Measurements from ENCODE around the gene MYO1E.
"Not testable (repeated sequence)": the region's sequence is repeated elsewhere in the genome, so short reads cannot be mapped to it uniquely, and the experiment has no call there.

Gene MYO1E

DNA sequence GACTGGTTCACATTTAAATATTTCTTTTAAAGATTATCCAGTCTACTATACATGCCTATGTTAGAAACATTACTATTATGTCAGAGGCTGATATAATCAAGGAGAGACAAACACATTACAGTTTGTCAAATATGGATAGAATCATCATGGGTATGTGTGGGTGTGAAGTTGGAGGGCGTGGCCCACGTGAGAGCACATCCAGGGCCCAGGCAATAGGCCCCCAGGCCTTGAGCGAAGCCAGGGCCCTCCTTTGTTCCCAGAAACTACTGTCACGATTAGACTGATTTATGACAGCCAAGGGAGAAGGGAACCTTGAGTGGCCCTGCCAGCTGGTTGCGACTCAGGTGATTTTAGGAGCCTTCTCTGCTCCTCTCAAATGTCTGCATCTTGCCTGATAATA is 193.0 kb downstream of the MYO1E start:
- no peak for DNase-seq

DNA sequence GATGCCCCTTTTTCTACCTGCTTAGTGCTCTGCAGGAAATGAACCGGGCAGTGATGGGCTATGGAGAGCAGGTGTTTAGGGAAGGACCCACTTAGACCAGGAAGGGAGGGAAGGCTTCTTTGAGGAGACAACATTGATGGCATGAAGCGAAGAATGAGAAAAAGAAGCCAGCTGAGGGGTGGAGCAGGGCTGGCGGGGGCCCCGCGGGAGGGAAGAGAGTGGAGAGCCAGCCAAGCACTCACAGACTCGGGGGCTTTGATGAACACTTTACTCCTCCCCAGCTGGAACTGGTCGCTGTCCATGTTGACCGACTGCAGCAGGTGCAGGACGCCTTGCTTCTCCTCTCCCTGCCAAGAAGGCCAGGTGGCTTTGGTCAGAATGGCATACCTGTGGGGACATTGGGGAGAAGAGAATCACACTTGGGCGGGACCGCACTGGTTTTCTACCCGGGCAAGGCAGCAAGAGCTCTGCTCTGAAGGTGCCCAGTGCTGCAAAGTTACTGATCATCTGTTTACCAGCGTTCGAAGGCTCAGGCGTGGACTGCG is 194.4 kb downstream of the MYO1E start:
- no peak for DNase-seq

DNA sequence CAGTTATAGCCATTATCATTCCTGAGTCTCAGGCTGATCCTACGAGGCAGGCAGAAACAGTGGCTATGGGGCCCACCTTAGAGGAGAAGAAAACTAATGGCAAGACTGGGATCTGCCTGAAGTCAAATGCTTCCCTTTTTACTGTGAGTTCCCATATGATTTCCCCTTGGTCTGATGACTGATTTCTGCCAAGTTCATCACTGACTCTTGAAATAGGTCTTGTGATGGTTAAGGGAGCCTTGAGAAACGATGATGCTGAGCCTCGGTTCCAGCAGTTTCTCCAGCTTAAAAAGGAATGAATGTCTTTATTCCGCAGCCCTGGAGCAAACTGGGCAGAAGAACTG is 195.4 kb downstream of the MYO1E start:
- no peak for DNase-seq

DNA sequence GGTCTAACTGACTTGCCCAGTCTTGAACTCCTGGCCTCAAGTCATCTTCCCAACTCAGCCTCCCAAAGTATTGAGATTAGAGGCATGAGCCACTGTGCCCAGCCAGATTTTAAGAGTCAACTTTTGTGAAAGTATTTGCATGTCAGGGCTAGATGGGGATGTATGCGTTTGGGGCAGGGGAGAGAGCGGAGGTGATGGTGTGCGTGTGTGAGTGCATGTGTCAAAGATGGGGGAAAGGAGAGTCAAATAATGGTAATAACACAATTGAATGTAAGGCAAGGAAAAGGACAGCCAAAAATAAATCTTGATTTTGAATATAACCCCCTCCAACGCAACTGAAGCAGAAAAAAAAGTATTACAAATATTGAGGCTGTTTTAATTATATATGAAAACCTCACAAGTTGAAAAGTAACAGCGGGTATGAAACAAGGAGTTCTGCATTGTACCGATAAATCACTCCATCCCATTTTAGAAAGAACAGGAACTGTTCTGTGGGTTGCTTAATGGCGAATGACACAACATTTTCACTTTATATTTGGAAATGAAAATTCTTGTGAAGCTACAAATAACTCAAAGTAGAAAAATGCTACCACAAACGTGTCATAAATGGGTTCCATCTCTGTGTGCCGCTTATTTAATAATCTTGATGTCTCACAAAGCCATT is 195.9 kb downstream of the MYO1E start:
- DNase-seq, result no peak

DNA sequence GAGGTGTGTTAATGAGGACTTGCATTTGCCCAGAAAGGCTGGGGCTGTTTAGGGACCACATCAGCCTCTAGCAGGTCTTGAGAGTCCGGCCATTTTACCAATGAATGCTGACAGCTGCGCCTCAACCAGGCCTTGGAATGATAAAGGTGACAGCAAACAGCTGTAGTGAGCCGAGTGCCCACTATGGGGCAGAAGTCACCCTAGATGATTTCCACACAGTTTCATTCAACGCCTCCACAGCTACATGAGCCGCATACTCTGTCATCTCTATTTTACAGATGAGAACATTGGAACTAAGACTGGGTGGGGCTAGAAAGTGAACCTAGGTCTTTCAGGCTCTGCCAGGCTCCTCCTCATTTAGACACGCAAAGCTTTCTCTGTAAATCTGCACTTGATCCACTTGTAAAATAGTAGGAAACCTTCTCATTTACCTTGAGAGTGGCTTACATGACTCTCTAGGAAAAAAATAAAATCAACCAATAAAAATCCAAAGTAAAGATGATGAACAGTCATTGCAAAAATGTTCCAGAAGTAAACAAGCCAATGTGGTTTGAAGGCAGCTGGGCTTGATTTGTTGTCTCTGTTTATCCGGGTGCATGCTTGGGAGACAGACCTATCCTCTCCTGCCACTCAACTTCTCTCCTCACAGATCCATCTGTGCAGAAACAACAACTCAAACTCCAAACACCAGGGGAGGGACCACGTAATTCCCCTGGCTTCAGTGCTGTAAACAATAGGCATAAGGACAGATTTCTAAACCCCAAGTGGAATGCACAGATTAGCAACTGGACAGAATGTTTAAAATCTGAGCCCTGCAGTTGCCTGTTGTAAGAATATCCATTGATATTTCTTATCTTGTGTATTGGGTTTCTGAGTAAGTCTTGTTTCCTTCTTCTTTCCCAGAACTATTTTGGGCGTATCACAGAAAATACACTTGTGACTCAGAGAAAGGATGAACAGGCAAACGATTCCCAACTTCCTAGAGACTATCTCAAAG is 197.5 kb downstream of the MYO1E start:
- DNase-seq, result no peak

DNA sequence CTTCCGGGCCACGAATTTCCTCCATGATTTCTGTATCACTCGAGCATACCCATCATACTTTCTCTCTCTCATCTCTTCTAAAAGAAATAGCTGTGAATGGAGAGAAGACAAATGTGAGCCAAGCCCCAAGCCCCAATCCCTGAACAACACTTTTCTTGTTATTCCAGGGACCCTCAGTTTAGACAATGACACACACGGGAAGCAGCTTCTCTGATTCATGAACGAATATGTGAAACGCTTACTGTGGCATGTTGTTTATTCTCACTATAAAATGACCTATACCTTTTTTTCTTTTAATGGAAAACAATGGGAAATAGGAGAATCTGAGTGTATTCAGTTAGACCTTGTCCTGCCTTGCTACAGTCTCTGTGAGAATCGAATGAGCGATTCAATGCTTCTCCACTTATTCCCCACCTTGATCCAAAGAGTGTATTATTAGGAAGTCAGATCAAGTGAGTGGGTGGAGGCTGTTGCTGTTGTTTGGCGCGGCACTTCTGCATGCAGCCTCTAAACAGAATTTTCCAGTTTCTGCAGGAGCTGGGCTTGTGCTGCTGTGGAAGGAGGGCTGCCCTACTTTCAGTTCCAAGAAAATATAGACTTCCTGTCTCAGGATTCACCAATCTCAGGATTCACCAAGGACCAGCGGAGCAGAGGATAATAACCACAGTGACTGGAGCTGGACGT is 198.4 kb downstream of the MYO1E start:
- no peak for DNase-seq

DNA sequence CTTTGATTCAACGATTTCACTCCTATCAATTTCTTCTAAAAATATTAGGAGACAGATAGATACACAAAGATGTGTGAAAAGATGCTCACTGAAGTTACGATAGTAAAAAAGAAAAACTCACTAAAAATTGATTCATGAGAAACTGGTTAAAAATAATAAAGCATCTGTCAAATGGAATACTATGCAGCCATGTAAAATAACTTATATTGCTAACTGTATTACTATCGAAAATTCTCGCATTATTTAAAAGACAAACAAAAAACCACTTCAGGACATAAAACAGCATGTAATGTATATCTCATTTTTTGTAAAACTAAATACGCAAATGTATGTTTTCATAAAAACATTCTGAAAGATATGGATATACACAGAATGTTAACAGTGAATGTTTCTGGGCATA is 199.5 kb downstream of the MYO1E start:
- no peak for DNase-seq

DNA sequence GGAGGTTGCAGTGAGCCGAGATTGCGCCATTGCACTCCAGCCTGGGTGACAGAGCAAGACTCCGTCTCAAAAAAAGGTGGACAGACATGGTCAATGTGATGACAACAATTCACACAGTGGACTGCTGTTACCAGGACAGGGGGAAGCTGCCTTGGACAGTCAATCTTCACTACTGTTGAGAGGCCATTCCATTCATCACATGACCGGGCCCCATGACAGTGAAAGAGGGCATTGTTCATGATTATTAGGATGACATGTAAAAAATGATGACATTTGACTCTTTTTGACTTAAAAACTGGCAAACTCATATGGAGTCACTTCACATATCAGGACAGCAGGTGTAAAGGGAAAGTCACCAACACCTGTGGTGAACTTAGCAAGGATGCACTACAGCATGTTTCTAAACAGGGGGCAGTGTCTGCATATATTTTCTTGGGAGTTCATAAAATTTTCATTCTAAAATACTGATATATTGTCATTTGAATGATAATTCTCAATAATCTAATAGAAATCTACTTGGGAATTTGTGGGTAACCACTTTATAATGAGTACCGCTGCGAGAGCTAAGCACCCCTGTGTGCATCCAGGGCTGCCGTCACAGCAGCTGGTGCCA is 200.3 kb downstream of the MYO1E start:
- DNase-seq, result no peak

DNA sequence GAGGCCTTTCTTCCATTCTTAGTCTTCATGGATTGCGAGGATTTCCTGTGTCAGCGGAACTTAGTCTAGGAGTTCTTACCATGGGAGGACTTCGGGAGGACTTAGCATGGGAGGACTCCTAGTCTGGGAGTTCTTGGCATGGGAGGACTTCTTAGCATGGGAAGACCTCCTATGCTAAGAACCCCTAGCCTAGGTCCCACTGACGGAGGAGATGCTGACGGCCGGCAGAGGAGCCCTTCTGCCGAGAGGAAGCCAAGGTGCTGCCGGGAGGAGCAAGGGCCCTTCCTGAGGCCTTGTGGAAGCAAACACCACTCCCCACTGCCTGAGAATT is 201.6 kb downstream of the MYO1E start:
- no peak for DNase-seq

DNA sequence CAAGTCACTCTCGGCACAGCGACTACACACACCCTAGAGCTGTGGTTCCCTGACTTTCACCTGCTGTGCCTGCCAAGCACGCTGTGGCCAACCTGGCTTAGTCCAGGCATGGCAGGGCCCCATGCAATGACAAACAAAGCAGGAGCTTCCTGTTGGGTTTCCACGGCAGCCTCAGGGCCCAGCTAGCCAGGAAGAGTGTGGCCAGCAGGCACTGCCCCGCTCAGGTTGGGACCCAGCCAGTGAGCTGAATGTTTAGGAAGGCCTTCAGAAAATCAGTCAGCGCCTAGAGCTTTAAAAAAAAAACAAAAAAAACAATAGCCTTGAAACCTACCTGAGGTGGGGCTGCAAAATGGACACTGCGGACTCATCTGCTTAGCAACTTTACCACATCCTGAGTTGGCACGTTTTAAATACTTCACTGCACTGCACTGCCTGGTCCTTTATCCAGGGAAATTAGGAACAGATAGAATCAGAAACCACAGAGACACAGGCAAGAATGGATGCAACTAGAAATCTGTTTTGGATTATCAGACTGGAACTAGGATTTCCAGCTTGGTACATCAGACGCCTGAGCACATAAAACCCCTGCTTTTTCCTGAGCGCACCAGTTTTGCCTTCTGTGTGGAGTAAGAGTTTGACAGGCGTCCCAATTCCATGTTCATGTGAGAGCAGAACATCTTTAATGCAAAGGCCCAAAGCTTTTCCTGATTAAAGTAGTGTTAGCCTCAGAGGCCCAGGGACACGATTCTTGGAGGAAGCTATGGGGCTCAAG is 202.2 kb downstream of the MYO1E start:
- no peak for DNase-seq

DNA sequence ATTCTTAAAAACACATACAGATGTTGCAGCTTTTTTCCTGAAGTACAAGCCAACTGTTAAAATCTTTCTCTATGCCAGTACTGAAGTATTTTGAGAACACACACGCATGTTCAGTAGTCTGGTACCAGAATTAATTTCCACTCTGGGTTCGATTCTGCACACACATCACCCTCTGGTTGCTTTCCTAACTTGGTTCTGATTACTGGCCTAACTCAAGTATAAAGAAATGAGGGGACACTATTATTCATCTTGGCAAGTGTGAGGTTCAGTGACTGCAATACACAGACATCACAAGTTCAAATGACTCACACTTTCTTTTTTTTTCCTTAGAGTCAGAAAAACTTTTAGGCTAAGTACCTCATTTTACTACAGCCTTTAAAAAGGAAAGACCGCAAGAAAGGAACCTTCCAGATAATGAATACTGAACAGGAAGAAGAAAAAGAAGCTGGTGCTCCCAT is 203.4 kb downstream of the MYO1E start:
- DNase-seq, result no peak

DNA sequence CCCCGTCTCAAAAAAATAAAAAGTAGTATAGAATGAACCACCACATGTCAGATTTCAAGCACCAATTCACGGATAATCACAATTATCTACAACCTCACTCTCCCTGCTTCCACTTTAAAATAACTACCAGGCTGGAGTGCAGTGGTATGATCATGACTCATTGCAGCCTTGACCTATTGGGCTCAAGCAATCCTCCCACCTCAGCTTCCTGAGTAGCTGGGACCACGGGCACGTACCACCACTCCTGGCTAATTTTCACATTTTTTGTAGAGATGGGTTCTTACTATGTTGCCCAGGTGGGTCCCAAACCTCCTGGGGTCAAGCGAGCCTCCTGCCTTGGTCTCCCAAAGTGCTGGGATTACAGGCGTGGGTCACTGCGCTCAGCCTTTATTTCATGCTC is 204.1 kb downstream of the MYO1E start:
- no peak for DNase-seq

DNA sequence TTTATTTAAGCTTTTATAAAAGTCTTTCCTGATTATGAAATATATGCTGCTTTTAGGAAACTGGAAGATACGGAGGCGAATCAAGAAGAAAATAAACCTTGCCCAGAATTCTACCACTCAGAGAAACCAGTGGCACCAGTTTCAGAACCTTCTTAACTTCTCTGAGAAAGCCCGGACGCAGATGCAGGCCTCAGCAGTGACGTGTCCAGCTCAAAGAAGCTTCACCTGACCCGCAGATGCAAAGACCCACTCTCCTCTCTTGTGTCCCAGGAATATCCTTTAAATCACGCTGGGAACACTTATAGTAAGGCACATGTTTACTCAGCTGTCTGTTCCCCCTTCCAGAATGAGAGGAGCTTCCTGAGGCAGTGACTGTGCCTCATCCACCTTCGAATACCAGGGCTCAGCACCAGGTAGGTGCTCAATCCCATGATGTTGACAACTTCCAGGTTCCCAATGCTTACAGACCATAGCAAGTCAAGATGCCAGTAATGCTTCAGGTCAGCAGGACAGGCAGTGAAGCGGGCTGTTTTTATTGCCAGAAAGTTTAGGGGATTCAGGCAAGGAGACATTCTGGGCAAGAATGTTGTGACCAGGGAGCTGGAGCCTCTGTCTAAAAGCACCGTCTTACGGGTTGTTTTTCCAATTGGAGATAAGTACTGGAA is 205.9 kb downstream of the MYO1E start:
- DNase-seq, result no peak

DNA sequence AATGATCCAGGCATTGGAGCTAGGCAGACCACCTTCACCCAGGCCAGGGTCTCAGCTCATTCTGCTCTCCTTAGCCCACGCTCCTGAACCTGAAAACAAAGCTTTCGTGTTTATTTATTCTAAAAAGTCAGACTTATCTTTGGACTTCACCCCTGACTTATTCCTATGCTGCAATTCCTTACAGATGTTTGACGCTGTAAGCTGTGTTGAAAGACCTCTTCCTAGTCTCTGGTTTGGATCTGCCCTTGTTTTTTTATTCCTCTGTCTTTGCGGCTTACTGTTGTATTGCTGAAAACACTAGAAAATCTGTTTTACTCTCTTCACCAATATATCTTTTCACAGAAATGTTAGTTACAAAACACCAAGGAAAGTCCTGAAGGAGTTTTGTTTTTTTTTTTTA is 206.5 kb downstream of the MYO1E start:
- DNase-seq, result no peak

DNA sequence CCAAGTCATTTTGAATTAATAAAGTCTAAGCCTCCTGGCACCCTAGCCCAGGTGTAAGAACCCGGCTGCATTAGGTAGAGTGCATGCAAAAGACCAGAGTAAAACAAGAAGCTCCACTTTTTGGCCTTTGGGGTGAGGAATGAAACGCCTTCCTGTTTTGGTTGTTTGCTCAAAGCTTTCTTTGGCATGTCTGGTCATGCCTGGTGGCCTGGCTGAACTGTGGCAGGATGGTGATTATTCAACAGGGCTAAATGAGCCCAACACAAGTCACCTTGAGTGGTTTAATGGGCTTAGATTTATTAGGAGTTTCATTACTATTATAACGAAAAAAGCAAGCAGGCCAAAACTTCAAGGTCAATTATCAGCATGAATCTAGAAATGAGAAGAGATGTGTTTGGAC is 206.9 kb downstream of the MYO1E start:
- no peak for DNase-seq

DNA sequence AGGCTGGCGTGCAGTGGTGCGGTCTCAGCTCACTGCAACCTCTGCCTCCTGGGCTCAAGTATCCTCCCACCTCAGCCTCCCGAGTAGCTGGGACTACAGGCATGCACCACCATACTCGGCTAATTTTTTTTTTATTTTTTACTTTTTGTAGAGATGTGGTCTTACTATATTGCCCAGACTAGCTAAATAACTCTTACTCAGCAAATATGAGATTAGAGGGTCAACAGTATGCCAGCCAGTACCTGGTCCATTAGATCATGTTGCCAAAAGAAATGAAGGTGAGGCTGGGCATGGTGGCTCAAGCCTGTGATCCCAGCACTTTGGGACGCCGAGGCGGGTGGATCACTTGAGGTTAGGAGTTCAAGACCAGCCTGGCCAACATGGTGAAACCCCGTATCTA is 210.6 kb downstream of the MYO1E start:
- not testable (repeated sequence) for DNase-seq

DNA sequence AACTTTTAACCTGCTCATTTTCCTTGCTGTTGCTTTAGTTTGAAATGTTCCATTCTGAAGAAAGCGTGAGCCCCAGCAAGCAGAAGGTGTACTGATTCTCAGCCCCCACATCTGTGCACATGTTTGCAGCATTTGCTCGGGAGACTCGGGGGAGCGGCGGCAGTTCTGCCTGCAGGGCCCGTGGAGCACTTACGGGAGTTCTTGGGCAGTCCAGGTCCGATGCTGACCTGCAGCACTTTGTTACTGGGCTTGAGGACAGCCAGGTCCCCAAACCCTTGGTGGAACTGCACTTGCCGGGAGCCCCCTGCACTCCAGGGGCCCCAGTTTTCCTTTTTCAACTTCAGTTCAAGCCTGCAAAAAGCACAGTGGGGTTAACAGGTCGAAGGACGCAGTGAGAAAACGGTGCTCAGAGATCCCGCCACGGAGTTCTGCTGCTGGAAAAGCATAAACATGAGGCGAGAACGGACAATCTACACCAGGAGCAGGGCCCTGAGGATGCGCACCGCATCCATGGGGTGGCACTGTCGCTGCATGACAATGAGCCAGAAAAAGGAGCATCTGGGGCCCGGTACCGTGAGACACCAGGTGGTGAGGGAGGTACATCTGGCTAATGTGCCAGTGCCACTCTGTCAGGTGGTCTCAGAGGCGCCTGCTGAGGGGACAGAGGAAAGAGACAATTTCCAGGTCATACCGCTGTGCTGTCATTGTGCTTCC is 211.6 kb downstream of the MYO1E start:
- no peak for DNase-seq

DNA sequence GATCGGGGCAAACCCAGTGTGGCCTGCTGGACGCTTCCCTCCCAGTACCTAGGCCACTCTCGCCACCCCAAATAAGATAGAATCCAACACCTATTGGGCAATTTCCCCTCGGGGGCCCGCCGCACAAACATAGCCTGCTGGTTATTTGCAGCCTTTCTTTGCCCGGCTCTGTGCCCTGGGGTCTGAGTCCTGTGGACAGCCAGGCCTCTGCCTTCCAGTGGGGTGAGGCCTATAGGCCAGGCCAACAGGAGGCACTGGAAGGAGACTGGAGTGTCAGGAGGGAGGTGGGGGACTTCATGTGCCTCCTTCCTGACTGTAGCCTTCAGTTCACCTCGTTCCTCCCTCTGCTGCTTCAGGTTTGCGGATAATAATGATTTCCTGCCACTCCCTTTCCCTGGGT is 213.5 kb downstream of the MYO1E start:
- no peak for DNase-seq

DNA sequence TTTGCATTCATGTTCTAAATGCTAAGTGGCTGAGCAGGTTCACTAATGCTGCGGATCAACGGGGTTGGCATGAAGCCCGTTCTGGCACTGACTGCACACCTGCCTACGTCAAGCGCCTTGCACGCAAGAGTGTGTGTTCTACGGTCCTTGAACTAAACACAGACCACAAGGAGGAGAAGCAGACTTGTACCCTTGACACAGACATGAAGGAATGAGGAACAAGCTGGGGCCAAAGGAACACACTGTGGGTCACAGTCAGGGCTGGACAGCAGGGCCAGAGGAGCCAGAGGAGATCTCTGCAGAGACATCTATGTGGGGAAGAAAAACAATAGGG is 214.0 kb downstream of the MYO1E start:
- DNase-seq, result no peak

DNA sequence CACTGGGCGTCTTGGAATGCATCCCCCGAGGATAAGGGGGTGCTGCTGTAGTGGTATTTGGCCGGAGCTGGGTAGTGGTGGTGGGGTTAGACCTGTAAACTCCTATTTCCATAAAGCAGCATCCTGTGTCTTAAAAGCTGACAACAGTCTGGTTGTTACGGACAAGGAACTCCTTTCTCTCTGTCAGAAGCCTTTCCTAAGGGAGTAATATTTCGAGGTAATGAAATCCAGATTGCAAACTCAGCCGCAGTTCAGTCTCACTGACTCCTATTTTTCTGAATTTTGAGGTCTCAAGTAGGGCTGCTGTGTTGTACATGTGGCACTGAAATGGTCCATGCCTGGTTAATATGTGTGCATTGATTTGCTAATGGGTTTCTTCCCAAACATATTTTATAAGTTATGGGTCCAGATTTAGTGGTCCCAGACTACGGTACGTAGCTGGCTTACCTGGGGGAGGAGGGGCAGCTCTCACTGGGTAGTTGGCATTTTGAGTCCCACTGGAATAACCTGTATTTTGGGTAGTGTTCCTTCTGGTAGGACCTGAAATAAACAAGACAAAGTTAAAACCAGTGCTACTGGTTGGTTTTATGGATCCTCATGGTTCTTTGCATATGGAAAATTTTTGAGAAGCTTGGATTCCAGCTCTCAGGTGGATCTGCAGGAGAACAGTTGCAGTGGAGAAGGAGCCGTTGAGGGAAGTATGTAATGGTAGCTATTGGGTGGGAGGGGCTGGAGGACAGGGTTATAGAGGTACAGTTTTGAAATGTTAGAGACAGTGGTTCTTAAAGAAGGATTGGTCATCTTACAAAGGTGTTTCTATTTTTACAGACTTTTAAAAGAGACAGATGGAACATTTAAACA is 214.6 kb downstream of the MYO1E start:
- no peak for DNase-seq
